CD14-positive monocyte (primary cell): ENCODE data around the gene RPL7A. TPM values are rescaled to one million over a fixed set of nuclear protein-coding genes. Genes with fewer than 3 reads are reported as not detected.

Source experiments
- DNase-seq, 3 donors: peaks; one replicate each; pipeline ENCODE4 v3.0.0-alpha.2; 2011 to 2022
- H2AFZ ChIP-seq: 2 replicates; pipeline ENCODE4 v1.6.0; 2012; ENCODE audit warnings: mild to moderate bottlenecking, low read depth, low read length, inconsistent platforms; ENCODE audit not compliant: insufficient read depth, poor library complexity, severe bottlenecking
- H3K27ac ChIP-seq, 2 donors: 1 replicate in 1 of 2; 2 replicates in 1 of 2; pipeline ENCODE4 v1.5.1; 2012 to 2013; ENCODE audit warnings: low read length in 2 of 2, control low read depth in 1 of 2, inconsistent platforms in 1 of 2, low read depth in 1 of 2, mild to moderate bottlenecking in 1 of 2
- H3K27me3 ChIP-seq, 2 donors: one replicate each; pipeline versions ENCODE4 v1.6.0 to v1.6.1; 2011 to 2013; ENCODE audit warnings: low read length in 2 of 2; ENCODE audit not compliant: control insufficient read depth in 2 of 2, insufficient read depth in 2 of 2
- H3K36me3 ChIP-seq, 2 donors: replicated peaks in 1 of 2; 1 replicate in 1 of 2; 2 replicates in 1 of 2; pipeline versions ENCODE4 v1.5.1 to v1.6.1; 2012 to 2013; ENCODE audit warnings: low read length in 2 of 2, control low read depth in 1 of 2, inconsistent platforms in 1 of 2, mild to moderate bottlenecking in 1 of 2; ENCODE audit not compliant: insufficient read depth in 2 of 2, control insufficient read depth in 1 of 2
- H3K4me1 ChIP-seq, 2 donors: 1 replicate in 1 of 2; 2 replicates in 1 of 2; pipeline versions ENCODE4 v1.5.1 to v1.6.1; 2012 to 2013; ENCODE audit warnings: low read length in 2 of 2, control low read depth in 1 of 2, inconsistent platforms in 1 of 2, mild to moderate bottlenecking in 1 of 2, moderate library complexity in 1 of 2; ENCODE audit not compliant: insufficient read depth in 2 of 2, control insufficient read depth in 1 of 2
- H3K4me2 ChIP-seq: replicated peaks from 2 replicates; pipeline ENCODE3; 2012; ENCODE audit warnings: low read length, moderate library complexity, mild to moderate bottlenecking; ENCODE audit not compliant: poor library complexity, severe bottlenecking; ENCODE audit errors: extremely low read depth
- H3K4me3 ChIP-seq, 3 experiments: fragments of 200-600 bp in 1 of 3; sonication (generic) in 1 of 3; replicated peaks in 1 of 3; 1 replicate in 2 of 3; 2 replicates in 1 of 3; pipeline ENCODE4 v1.5.1; 2011 to 2013; ENCODE audit warnings: low read length in 3 of 3, mild to moderate bottlenecking in 3 of 3, control low read depth in 2 of 3, low read depth in 2 of 3, inconsistent platforms in 1 of 3, moderate library complexity in 1 of 3
- H3K79me2 ChIP-seq: 2 replicates; pipeline ENCODE4 v1.6.0; 2012; ENCODE audit warnings: mild to moderate bottlenecking, control low read depth, inconsistent platforms, low read length, moderate library complexity; ENCODE audit not compliant: insufficient read depth
- H3K9ac ChIP-seq: 2 replicates; pipeline ENCODE4 v1.6.0; 2017; ENCODE audit warnings: low read length, mild to moderate bottlenecking; ENCODE audit not compliant: insufficient read depth, poor library complexity, severe bottlenecking
- H3K9me3 ChIP-seq, 2 donors: replicated peaks in 1 of 2; 1 replicate in 1 of 2; 2 replicates in 1 of 2; pipeline versions ENCODE4 v1.5.1 to v1.6.1; 2012 to 2013; ENCODE audit warnings: low read length in 2 of 2, control low read depth in 1 of 2; ENCODE audit not compliant: control insufficient read depth in 1 of 2, insufficient read depth in 1 of 2
- H4K20me1 ChIP-seq: 2 replicates; pipeline ENCODE4 v1.6.0; 2012; ENCODE audit warnings: mild to moderate bottlenecking, low read length, control low read depth, moderate library complexity; ENCODE audit not compliant: insufficient read depth
- H3K27ac Mint-ChIP-seq, 7 donors: one replicate each; pipeline ENCODE4 v1.8.0; 2020; ENCODE audit warnings: mild to moderate bottlenecking in 7 of 7, mixed read lengths in 7 of 7, moderate library complexity in 6 of 7, inconsistent platforms in 2 of 7
- H3K27me3 Mint-ChIP-seq, 3 donors: one replicate each; pipeline ENCODE4 v1.8.0; 2021 to 2022; ENCODE audit warnings: low read depth in 3 of 3, mild to moderate bottlenecking in 3 of 3, mixed read lengths in 3 of 3, moderate library complexity in 3 of 3, inconsistent platforms in 1 of 3
- H3K36me3 Mint-ChIP-seq, 2 donors: one replicate each; pipeline ENCODE4 v1.8.0; 2020; ENCODE audit warnings: mixed read lengths in 2 of 2, inconsistent platforms in 1 of 2, mild to moderate bottlenecking in 1 of 2
- H3K4me1 Mint-ChIP-seq: one replicate; pipeline ENCODE4 v1.8.0; 2020; ENCODE audit warnings: mild to moderate bottlenecking, mixed read lengths
- H3K4me3 Mint-ChIP-seq, 2 donors: one replicate each; pipeline ENCODE4 v1.8.0; 2020; ENCODE audit warnings: mild to moderate bottlenecking in 2 of 2, mixed read lengths in 2 of 2, moderate library complexity in 1 of 2
- H3K9me3 Mint-ChIP-seq, 7 donors: one replicate each; pipeline ENCODE4 v1.8.0; 2020 to 2022; ENCODE audit warnings: mixed read lengths in 7 of 7, mild to moderate bottlenecking in 6 of 7, moderate library complexity in 6 of 7, inconsistent platforms in 2 of 7
- CTCF ChIP-seq: fragments of 200-600 bp; IDR thresholded peaks from one replicate; pipeline ENCODE4 v1.8.0; 2022; ENCODE audit warnings: antibody characterized with exemption, mild to moderate bottlenecking
- WGBS: methylation state at CpG from one replicate; pipeline ENCODE4 v1.1.5; 2013; ENCODE audit warnings: missing lambda C conversion rate; ENCODE audit not compliant: insufficient coverage; 5-methylcytosine and 5-hydroxymethylcytosine counted together
- intact Hi-C, 2 donors: fragments of 100-400 bp; cut with micrococcal nuclease; formaldehyde crosslinking; loops; one replicate each; pipeline versions ENCODE4 v1.15.0 to v1.15.1; 2023
- polyA plus RNA-seq, 3 donors: library from polyadenylated mRNA; depleted of rRNA in 1 of 3; unstranded in 2 of 3; stranded (reverse) in 1 of 3; fragments of 300-500 nt in 2 of 3; fragments of >200 nt in 1 of 3; fragmentation: Illumina TruSeq in 2 of 3; gene quantifications; 1 replicate in 2 of 3; 2 replicates in 1 of 3; pipeline ENCODE4 v1.2.3, GENCODE V29; 2012 to 2021

The RPL7A gene
- polyA plus RNA-seq, 3 donors = 390 to 2,322 (median 437) TPM

GRCh38 chr9:133348718-133349573 lies 928 bp downstream of the RPL7A start:
- Histone ChIP-seq H4K20me1 (peaks cover 68% of the 10 kb centered on the region), H3K27me3 (no peaks in the 10 kb centered on the region), H2AFZ (peak overlapping the region; percentile 99), H3K27ac (peak overlapping the region; percentile 87 to 98), H3K4me1 (peaks cover 22 to 30% of the 10 kb centered on the region in 2 donors), H3K36me3 (peaks cover 74 to 76% of the 10 kb centered on the region in 2 donors), H3K4me3 (peak overlapping the region; percentile 92 to 100 (median 96)), H3K4me2 (peak overlapping the region; percentile 97), H3K9ac (peak overlapping the region; percentile 99), H3K9me3 (no peaks in the 10 kb centered on the region), H3K79me2 (peaks cover 42% of the 10 kb centered on the region)
- Mint-ChIP-seq H3K9me3 (peaks cover 0 to 6% (median 0%) of the 10 kb centered on the region in 7 donors), H3K27ac (peak overlapping the region; percentile 90 to 96 (median 95)), H3K27me3 (peaks cover 0 to 2% (median 0%) of the 10 kb centered on the region in 3 donors), H3K36me3 (peaks cover 68 to 75% of the 10 kb centered on the region in 2 donors), H3K4me1 (peaks cover 32% of the 10 kb centered on the region), H3K4me3 (peak overlapping the region; percentile 92 to 96)
- intact Hi-C loops = loop anchor here in 1 of 2 donors (1.0 kb wide), 1 partner anchor 27 kb away; the partner anchor contains the start of genes STKLD1 and SURF4
- TF ChIP-seq CTCF = no peak
- no peak for DNase-seq
- 18% methylated on average over 17 of the region's 25 CpGs for WGBS

- Mint-ChIP-seq H3K4me1 (peaks cover 40% of the 10 kb centered on the region), H3K4me3 (no peak overlapping the region), H3K27me3 (peaks cover 0 to 2% (median 0%) of the 10 kb centered on the region in 3 donors), H3K27ac (peak overlapping the region in 4 of 7 donors; percentile 37 to 94 (median 47)), H3K9me3 (peaks cover 0 to 6% (median 0%) of the 10 kb centered on the region in 7 donors), H3K36me3 (peaks cover 57 to 70% of the 10 kb centered on the region in 2 donors)
- H3K4me2 ChIP-seq = no peak overlapping the region
- H3K79me2 ChIP-seq = peaks cover 46% of the 10 kb centered on the region
- peak overlapping the region in 1 of 2 donors; percentile 98 for H3K27ac ChIP-seq
- H2AFZ ChIP-seq = no peak overlapping the region
- H3K9me3 ChIP-seq = no peaks in the 10 kb centered on the region
- H3K36me3 ChIP-seq = peaks cover 63 to 71% of the 10 kb centered on the region in 2 donors
- DNase-seq = no peak
- peak overlapping the region; percentile 99 for H3K9ac ChIP-seq
- no peaks in the 10 kb centered on the region for H3K27me3 ChIP-seq
- H3K4me1 ChIP-seq = peaks cover 30 to 38% of the 10 kb centered on the region in 2 donors
- intact Hi-C loops = no loop called here
- no peak for TF ChIP-seq CTCF
- H4K20me1 ChIP-seq = peaks cover 71% of the 10 kb centered on the region
- 98% methylated on average over 15 of the region's 15 CpGs for WGBS
- no peak overlapping the region for H3K4me3 ChIP-seq
Observed at GRCh38 chr9:133349965-133350616, 2.1 kb downstream of the RPL7A start.
